Psoas muscle (tissue), 8 donors: ENCODE data around the gene ZSCAN1. TPM values are rescaled to one million over a fixed set of nuclear protein-coding genes. Genes with fewer than 3 reads are reported as not detected.

Experiments used
- ATAC-seq, 4 donors: fragments of 200-7000 bp; cut with Tn5 transposase; one replicate each; pipeline ENCODE4 v1.9.1; 2020; ENCODE audit warnings: moderate library complexity in 3 of 4, mild to moderate bottlenecking in 2 of 4
- DNase-seq, 2 donors: peaks; one replicate each; pipeline ENCODE4 v3.0.0-alpha.2; 2020
- H3K27ac ChIP-seq: fragments of 200-600 bp; one replicate; pipeline ENCODE4 v1.8.0; 2022
- H3K27me3 ChIP-seq, 3 donors: fragments of 200-600 bp in 1 of 3; one replicate each; pipeline versions ENCODE4 v1.6.1 to v1.8.0; 2013 to 2022; ENCODE audit warnings: low read length in 2 of 3, mild to moderate bottlenecking in 2 of 3, moderate library complexity in 1 of 3; ENCODE audit not compliant: insufficient read depth in 3 of 3
- H3K36me3 ChIP-seq, 2 donors: fragments of 200-600 bp in 1 of 2; one replicate each; pipeline versions ENCODE4 v1.6.1 to v1.8.0; 2013 to 2022; ENCODE audit warnings: low read depth in 1 of 2, mild to moderate bottlenecking in 1 of 2, moderate library complexity in 1 of 2; ENCODE audit not compliant: insufficient read depth in 1 of 2
- H3K4me1 ChIP-seq: fragments of 200-600 bp; one replicate; pipeline ENCODE4 v1.8.0; 2022
- H3K4me3 ChIP-seq: fragments of 200-600 bp; one replicate; pipeline ENCODE4 v1.8.0; 2022; ENCODE audit warnings: mild to moderate bottlenecking
- H3K9me3 ChIP-seq: fragments of 200-600 bp; one replicate; pipeline ENCODE4 v1.8.0; 2022
- CTCF ChIP-seq: fragments of 200-600 bp; IDR thresholded peaks from one replicate; pipeline ENCODE4 v1.8.0; 2022; ENCODE audit warnings: antibody characterized with exemption
- WGBS, 3 donors: extraction: QIAGEN DNeasy Blood & Tissue Kit; methylation state at CpG; one replicate each; pipeline versions ENCODE4 v1.1.6 to v1.1.7; 2013; 5-methylcytosine and 5-hydroxymethylcytosine counted together
- intact Hi-C, 2 donors: fragments of 100-400 bp; cut with DNase I; formaldehyde crosslinking; loops; one replicate each; pipeline versions ENCODE4 v1.11.0 to v1.14.2; 2022
- polyA plus RNA-seq, 3 donors: library from polyadenylated mRNA; stranded (reverse); fragments of 200-250 nt; gene quantifications; one replicate each; pipeline ENCODE4 v1.2.3, GENCODE V29; 2013
- total RNA-seq, 4 donors: library from RNA; stranded (reverse); fragmentation: NEBNext Ultra II Directional in 2 of 4; extraction: Animal tissue kit (Norgen Biotek cat#: 25700) in 2 of 4; gene quantifications; one replicate each; pipeline versions ENCODE4 v1.2.1 to v1.2.4, GENCODE V29; 2021 to 2023
- donor health status: healthy with polysubstance abuse.
- donor health status: DM: no; HTN: no; CAD: no; lungs with moderate emphysema.
- donor health status: Bipolar disorder and iron deficiency.
- donor health status: healthy.
- donor health status: DM: yes; HTN: yes; CAD: no.
- donor health status: DM: no; HTN: no; CAD: no.
- donor health status: DM: no; HTN: no; CAD: no.
- donor health status: DM: yes; HTN: yes; CAD: no.

The ZSCAN1 gene
- total and polyA plus RNA-seq, 7 donors: not detected

- intact Hi-C loops: no loop called here
- Histone ChIP-seq H3K9me3 (peaks cover 66% of the 10 kb centered on the region), H3K4me1 (no peaks in the 10 kb centered on the region), H3K27ac (no peak overlapping the region), H3K27me3 (no peaks in the 10 kb centered on the region), H3K4me3 (no peak overlapping the region), H3K36me3 (peaks cover 11 to 37% of the 10 kb centered on the region in 2 donors)
- 92 to 97% (median 94%) methylated on average over 26 to 29 of the region's 29 CpGs for WGBS, 3 donors
- DNase-seq: no peak
- no peak for ATAC-seq
- TF ChIP-seq CTCF: no peak
Measured at GRCh38 chr19:58085348-58085875, 51.6 kb downstream of the ZSCAN1 start.

GRCh38 chr19:58086825-58087710, 53.2 kb downstream of the ZSCAN1 start:
- ATAC-seq: no peak

GRCh38 chr19:58088521-58089052, 54.8 kb downstream of the ZSCAN1 start:
- Histone ChIP-seq H3K27me3 (no peaks in the 10 kb centered on the region), H3K36me3 (peaks cover 11 to 37% of the 10 kb centered on the region in 2 donors), H3K4me3 (no peak overlapping the region), H3K27ac (no peak overlapping the region), H3K9me3 (peaks cover 47% of the 10 kb centered on the region), H3K4me1 (no peaks in the 10 kb centered on the region)
- TF ChIP-seq CTCF: no peak
- ATAC-seq (no peak), DNase-seq (no peak)
- intact Hi-C loops: no loop called here
- 97 to 98% (median 97%) methylated on average over 13 of the region's 13 CpGs for WGBS, 3 donors

More at GRCh38 chr19:58086825-58087710, 53.2 kb downstream of the ZSCAN1 start:
- no peak for TF ChIP-seq CTCF
- no peak overlapping the region for H3K27ac ChIP-seq
- H3K4me3 ChIP-seq: no peak overlapping the region
- WGBS, 3 donors: 92 to 94% (median 93%) methylated on average over 23 of the region's 23 CpGs
- DNase-seq: no peak
- H3K4me1 ChIP-seq: no peaks in the 10 kb centered on the region
- intact Hi-C loops: no loop called here
- peaks cover 55% of the 10 kb centered on the region for H3K9me3 ChIP-seq
- no peaks in the 10 kb centered on the region for H3K27me3 ChIP-seq
- peaks cover 11 to 37% of the 10 kb centered on the region in 2 donors for H3K36me3 ChIP-seq

- no peak overlapping the region for H3K27ac ChIP-seq
- TF ChIP-seq CTCF: no peak
- peaks cover 45% of the 10 kb centered on the region for H3K9me3 ChIP-seq
Measured at GRCh38 chr19:58089846-58090245, 56.0 kb downstream of the ZSCAN1 start.

More at GRCh38 chr19:58089846-58090245, 56.0 kb downstream of the ZSCAN1 start:
- WGBS, 3 donors: 93 to 94% (median 94%) methylated on average over 16 of the region's 16 CpGs
- DNase-seq (no peak), ATAC-seq (no peak)
- Histone ChIP-seq H3K4me1 (no peaks in the 10 kb centered on the region), H3K4me3 (no peak overlapping the region), H3K36me3 (peaks cover 4 to 27% of the 10 kb centered on the region in 2 donors), H3K27me3 (no peaks in the 10 kb centered on the region)
- intact Hi-C loops: no loop called here
